ENCODE measurements around the gene LEKR1. TPM values are rescaled to one million over a fixed set of nuclear protein-coding genes. Genes with fewer than 3 reads are reported as not detected.

Gene LEKR1
- total RNA-seq, 1 donor from 2014 or later: 0.52 TPM

- peaks cover 0 to 4% (median 3%) of the 10 kb centered on the region in 3 donors for H3K4me1 ChIP-seq (ENCODE audit: control insufficient read depth in 3 of 3, insufficient read depth in 3 of 3, low read length in 3 of 3)
- no peak overlapping the region for H3K27ac ChIP-seq (ENCODE audit: low read depth, low read length)
- no peak overlapping the region for H3K4me3 ChIP-seq (ENCODE audit: low read length in 3 of 3)
- H3K36me3 ChIP-seq (ENCODE audit: control insufficient read depth in 3 of 3, insufficient read depth in 3 of 3, low read length in 3 of 3): no peaks in the 10 kb centered on the region
- H3K9ac ChIP-seq (ENCODE audit: low read depth in 1 of 3, low read length in 3 of 3): no peak overlapping the region
- H3K27me3 ChIP-seq (ENCODE audit: control insufficient read depth in 3 of 3, insufficient read depth in 3 of 3, low read length in 3 of 3): peaks cover 0 to 2% (median 2%) of the 10 kb centered on the region in 3 donors
- no peaks in the 10 kb centered on the region for H3K9me3 ChIP-seq (ENCODE audit: control insufficient read depth in 3 of 3, low read length in 3 of 3)
These were observed 214.3 kb downstream of the LEKR1 start for GRCh38 chr3:157040456-157040855.

- Histone ChIP-seq H3K4me3 (ENCODE audit: low read length in 3 of 3) (no peak overlapping the region), H3K36me3 (ENCODE audit: control insufficient read depth in 3 of 3, insufficient read depth in 3 of 3, low read length in 3 of 3) (no peaks in the 10 kb centered on the region), H3K27me3 (ENCODE audit: control insufficient read depth in 3 of 3, insufficient read depth in 3 of 3, low read length in 3 of 3) (peaks cover 0 to 2% (median 2%) of the 10 kb centered on the region in 3 donors), H3K9me3 (ENCODE audit: control insufficient read depth in 3 of 3, low read length in 3 of 3) (no peaks in the 10 kb centered on the region), H3K27ac (ENCODE audit: low read depth, low read length) (no peak overlapping the region), H3K9ac (ENCODE audit: low read depth in 1 of 3, low read length in 3 of 3) (no peak overlapping the region), H3K4me1 (ENCODE audit: control insufficient read depth in 3 of 3, insufficient read depth in 3 of 3, low read length in 3 of 3) (peaks cover 0 to 4% (median 3%) of the 10 kb centered on the region in 3 donors)
These were observed 216.1 kb downstream of the LEKR1 start for GRCh38 chr3:157042226-157042625.

GRCh38 chr3:157043771-157044170, 217.6 kb downstream of the LEKR1 start:
- Histone ChIP-seq H3K4me1 (ENCODE audit: control insufficient read depth in 3 of 3, insufficient read depth in 3 of 3, low read length in 3 of 3) (peaks cover 0 to 4% (median 3%) of the 10 kb centered on the region in 3 donors), H3K27ac (ENCODE audit: low read depth, low read length) (no peak overlapping the region), H3K9ac (ENCODE audit: low read depth in 1 of 3, low read length in 3 of 3) (no peak overlapping the region), H3K27me3 (ENCODE audit: control insufficient read depth in 3 of 3, insufficient read depth in 3 of 3, low read length in 3 of 3) (no peaks in the 10 kb centered on the region), H3K4me3 (ENCODE audit: low read length in 3 of 3) (no peak overlapping the region), H3K36me3 (ENCODE audit: control insufficient read depth in 3 of 3, insufficient read depth in 3 of 3, low read length in 3 of 3) (no peaks in the 10 kb centered on the region), H3K9me3 (ENCODE audit: control insufficient read depth in 3 of 3, low read length in 3 of 3) (no peaks in the 10 kb centered on the region)

GRCh38 chr3:157045238-157045850, 219.2 kb downstream of the LEKR1 start:
- H3K4me3 ChIP-seq (ENCODE audit: low read length in 3 of 3): no peak overlapping the region

GRCh38 chr3:157046520-157046919, 220.4 kb downstream of the LEKR1 start:
- Histone ChIP-seq H3K4me3 (ENCODE audit: low read length in 3 of 3) (no peak overlapping the region), H3K4me1 (ENCODE audit: control insufficient read depth in 3 of 3, insufficient read depth in 3 of 3, low read length in 3 of 3) (peaks cover 0 to 4% (median 3%) of the 10 kb centered on the region in 3 donors), H3K36me3 (ENCODE audit: control insufficient read depth in 3 of 3, insufficient read depth in 3 of 3, low read length in 3 of 3) (no peaks in the 10 kb centered on the region)

More at GRCh38 chr3:157045238-157045850, 219.2 kb downstream of the LEKR1 start:
- no peaks in the 10 kb centered on the region for H3K9me3 ChIP-seq (ENCODE audit: control insufficient read depth in 3 of 3, low read length in 3 of 3)
- peaks cover 0 to 4% (median 3%) of the 10 kb centered on the region in 3 donors for H3K4me1 ChIP-seq (ENCODE audit: control insufficient read depth in 3 of 3, insufficient read depth in 3 of 3, low read length in 3 of 3)
- no peaks in the 10 kb centered on the region for H3K27me3 ChIP-seq (ENCODE audit: control insufficient read depth in 3 of 3, insufficient read depth in 3 of 3, low read length in 3 of 3)
- no peak overlapping the region for H3K9ac ChIP-seq (ENCODE audit: low read depth in 1 of 3, low read length in 3 of 3)
- H3K36me3 ChIP-seq (ENCODE audit: control insufficient read depth in 3 of 3, insufficient read depth in 3 of 3, low read length in 3 of 3): no peaks in the 10 kb centered on the region
- H3K27ac ChIP-seq (ENCODE audit: low read depth, low read length): no peak overlapping the region

GRCh38 chr3:157051055-157051454, 224.9 kb downstream of the LEKR1 start:
- Histone ChIP-seq H3K9ac (ENCODE audit: low read depth in 1 of 3, low read length in 3 of 3) (no peak overlapping the region), H3K4me3 (ENCODE audit: low read length in 3 of 3) (no peak overlapping the region), H3K27ac (ENCODE audit: low read depth, low read length) (no peak overlapping the region), H3K9me3 (ENCODE audit: control insufficient read depth in 3 of 3, low read length in 3 of 3) (no peaks in the 10 kb centered on the region), H3K4me1 (ENCODE audit: control insufficient read depth in 3 of 3, insufficient read depth in 3 of 3, low read length in 3 of 3) (no peaks in the 10 kb centered on the region), H3K27me3 (ENCODE audit: control insufficient read depth in 3 of 3, insufficient read depth in 3 of 3, low read length in 3 of 3) (no peaks in the 10 kb centered on the region), H3K36me3 (ENCODE audit: control insufficient read depth in 3 of 3, insufficient read depth in 3 of 3, low read length in 3 of 3) (no peaks in the 10 kb centered on the region)

More at GRCh38 chr3:157046520-157046919, 220.4 kb downstream of the LEKR1 start:
- H3K27me3 ChIP-seq (ENCODE audit: control insufficient read depth in 3 of 3, insufficient read depth in 3 of 3, low read length in 3 of 3): no peaks in the 10 kb centered on the region
- no peak overlapping the region for H3K27ac ChIP-seq (ENCODE audit: low read depth, low read length)
- no peak overlapping the region for H3K9ac ChIP-seq (ENCODE audit: low read depth in 1 of 3, low read length in 3 of 3)
- no peaks in the 10 kb centered on the region for H3K9me3 ChIP-seq (ENCODE audit: control insufficient read depth in 3 of 3, low read length in 3 of 3)

GRCh38 chr3:157051591-157051990, 225.4 kb downstream of the LEKR1 start:
- Histone ChIP-seq H3K27ac (ENCODE audit: low read depth, low read length) (no peak overlapping the region), H3K9me3 (ENCODE audit: control insufficient read depth in 3 of 3, low read length in 3 of 3) (no peaks in the 10 kb centered on the region), H3K4me3 (ENCODE audit: low read length in 3 of 3) (no peak overlapping the region), H3K27me3 (ENCODE audit: control insufficient read depth in 3 of 3, insufficient read depth in 3 of 3, low read length in 3 of 3) (no peaks in the 10 kb centered on the region), H3K9ac (ENCODE audit: low read depth in 1 of 3, low read length in 3 of 3) (no peak overlapping the region), H3K36me3 (ENCODE audit: control insufficient read depth in 3 of 3, insufficient read depth in 3 of 3, low read length in 3 of 3) (no peaks in the 10 kb centered on the region), H3K4me1 (ENCODE audit: control insufficient read depth in 3 of 3, insufficient read depth in 3 of 3, low read length in 3 of 3) (no peaks in the 10 kb centered on the region)

GRCh38 chr3:157056035-157056434, 229.9 kb downstream of the LEKR1 start:
- H3K27me3 ChIP-seq (ENCODE audit: control insufficient read depth in 3 of 3, insufficient read depth in 3 of 3, low read length in 3 of 3): no peaks in the 10 kb centered on the region
- no peak overlapping the region for H3K4me3 ChIP-seq (ENCODE audit: low read length in 3 of 3)
- no peaks in the 10 kb centered on the region for H3K9me3 ChIP-seq (ENCODE audit: control insufficient read depth in 3 of 3, low read length in 3 of 3)
- H3K36me3 ChIP-seq (ENCODE audit: control insufficient read depth in 3 of 3, insufficient read depth in 3 of 3, low read length in 3 of 3): no peaks in the 10 kb centered on the region
- H3K4me1 ChIP-seq (ENCODE audit: control insufficient read depth in 3 of 3, insufficient read depth in 3 of 3, low read length in 3 of 3): no peaks in the 10 kb centered on the region
- no peak overlapping the region for H3K27ac ChIP-seq (ENCODE audit: low read depth, low read length)
- no peak overlapping the region for H3K9ac ChIP-seq (ENCODE audit: low read depth in 1 of 3, low read length in 3 of 3)

GRCh38 chr3:157058392-157059071, 232.4 kb downstream of the LEKR1 start:
- no peak overlapping the region for H3K9ac ChIP-seq (ENCODE audit: low read depth in 1 of 3, low read length in 3 of 3)
- no peaks in the 10 kb centered on the region for H3K9me3 ChIP-seq (ENCODE audit: control insufficient read depth in 3 of 3, low read length in 3 of 3)
- no peaks in the 10 kb centered on the region for H3K36me3 ChIP-seq (ENCODE audit: control insufficient read depth in 3 of 3, insufficient read depth in 3 of 3, low read length in 3 of 3)
- H3K27me3 ChIP-seq (ENCODE audit: control insufficient read depth in 3 of 3, insufficient read depth in 3 of 3, low read length in 3 of 3): no peaks in the 10 kb centered on the region
- no peaks in the 10 kb centered on the region for H3K4me1 ChIP-seq (ENCODE audit: control insufficient read depth in 3 of 3, insufficient read depth in 3 of 3, low read length in 3 of 3)
- no peak overlapping the region for H3K27ac ChIP-seq (ENCODE audit: low read depth, low read length)
- no peak overlapping the region for H3K4me3 ChIP-seq (ENCODE audit: low read length in 3 of 3)

- Histone ChIP-seq H3K36me3 (ENCODE audit: control insufficient read depth in 3 of 3, insufficient read depth in 3 of 3, low read length in 3 of 3) (no peaks in the 10 kb centered on the region), H3K4me3 (ENCODE audit: low read length in 3 of 3) (no peak overlapping the region), H3K9me3 (ENCODE audit: control insufficient read depth in 3 of 3, low read length in 3 of 3) (no peaks in the 10 kb centered on the region), H3K27ac (ENCODE audit: low read depth, low read length) (no peak overlapping the region), H3K27me3 (ENCODE audit: control insufficient read depth in 3 of 3, insufficient read depth in 3 of 3, low read length in 3 of 3) (no peaks in the 10 kb centered on the region), H3K9ac (ENCODE audit: low read depth in 1 of 3, low read length in 3 of 3) (no peak overlapping the region), H3K4me1 (ENCODE audit: control insufficient read depth in 3 of 3, insufficient read depth in 3 of 3, low read length in 3 of 3) (no peaks in the 10 kb centered on the region)
These were observed 233.0 kb downstream of the LEKR1 start for GRCh38 chr3:157059181-157059580.

Data from skeletal muscle tissue (tissue), 4 donors.